Vagina (tissue), 2 donors: ENCODE measurements around the gene DNPH1. TPM values are rescaled to one million over a fixed set of nuclear protein-coding genes. Genes with fewer than 3 reads are reported as not detected.

ENCODE experiments used
- DNase-seq, 2 donors: peaks; one replicate each; pipeline ENCODE4 v3.0.0-alpha.2; 2017; ENCODE audit errors: extremely low spot score in 2 of 2
- H3K27ac ChIP-seq: fragments of 200-600 bp; sonication (generic); one replicate; pipeline ENCODE4 v1.5.1; 2019
- H3K27me3 ChIP-seq: fragments of 200-600 bp; sonication (generic); one replicate; pipeline ENCODE4 v1.5.1; 2019
- H3K36me3 ChIP-seq, 2 donors: fragments of 200-600 bp; sonication (generic); one replicate each; pipeline ENCODE4 v1.5.1; 2017 to 2019
- H3K4me1 ChIP-seq: fragments of 200-600 bp; sonication (generic); one replicate; pipeline ENCODE4 v1.5.1; 2019
- H3K4me3 ChIP-seq, 2 donors: fragments of 200-600 bp; sonication (generic); 1 replicate in 1 of 2; 2 replicates in 1 of 2; pipeline ENCODE4 v1.5.1; 2016 to 2019
- H3K9me3 ChIP-seq: fragments of 200-600 bp; sonication (generic); one replicate; pipeline ENCODE4 v1.5.1; 2019
- POLR2A ChIP-seq, 2 donors: fragments of 450-650 bp; IDR thresholded peaks; one replicate each; pipeline ENCODE4 v1.6.1; 2017; ENCODE audit warnings: antibody characterized with exemption in 2 of 2, mild to moderate bottlenecking in 2 of 2, moderate library complexity in 2 of 2
- POLR2AphosphoS5 ChIP-seq, 2 donors: sonication (generic); formaldehyde crosslinking; IDR thresholded peaks; one replicate each; pipeline ENCODE4 v1.9.0; 2017; ENCODE audit warnings: antibody characterized with exemption in 2 of 2, mild to moderate bottlenecking in 2 of 2, low read depth in 1 of 2; ENCODE audit not compliant: insufficient read depth in 1 of 2
- intact Hi-C: fragments of 100-400 bp; cut with DNase I; formaldehyde crosslinking; loops from one replicate; pipeline ENCODE4 v1.15.1; 2023
- total RNA-seq: library from RNA; depleted of rRNA; stranded (reverse); fragments of >200 nt; gene quantifications from one replicate; pipeline ENCODE4 v1.2.3, GENCODE V29; 2016
- TF ChIP-seq, protein P1 (sequence below), 3 experiments: fragments of 450-650 bp in 2 of 3; fragments of 200-600 bp in 1 of 3; sonication (generic) in 1 of 3; IDR thresholded peaks; one replicate each; pipeline ENCODE4 v1.5.1; 2017 to 2019; ENCODE audit warnings: antibody characterized with exemption in 3 of 3, mild to moderate bottlenecking in 2 of 3, moderate library complexity in 2 of 3

Gene DNPH1
- total RNA-seq, 1 donor from 2014 or later = 61.9 TPM

DNA sequence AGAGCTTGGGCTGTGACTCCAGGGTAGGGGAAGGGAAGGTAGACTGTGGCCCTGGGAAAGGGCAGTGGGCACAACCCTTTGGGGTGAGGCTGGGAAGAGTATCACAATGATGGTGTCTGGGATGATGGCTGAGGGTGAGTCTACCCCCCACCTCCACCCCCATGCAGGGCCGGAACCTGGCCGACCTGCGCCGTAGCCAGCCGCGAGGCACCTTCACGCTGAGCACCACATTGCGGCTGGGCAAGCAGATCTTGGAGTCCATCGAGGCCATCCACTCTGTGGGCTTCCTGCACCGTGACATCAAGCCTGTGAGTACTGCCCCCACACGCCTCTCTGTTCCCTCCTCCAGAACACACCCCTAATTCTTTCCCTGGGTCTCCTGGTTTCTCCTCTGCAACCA, 24.1 kb upstream of the DNPH1 start:
- no peaks in the 10 kb centered on the region for H3K4me1 ChIP-seq
- DNase-seq = no peak
- H3K9me3 ChIP-seq = no peaks in the 10 kb centered on the region
- no peak overlapping the region for H3K27ac ChIP-seq
- no peaks in the 10 kb centered on the region for H3K36me3 ChIP-seq
- H3K4me3 ChIP-seq = no peak overlapping the region
- TF ChIP-seq POLR2A (IDR thresholded peaks at IDR 0.05) (no peak), POLR2AphosphoS5 (IDR thresholded peaks at IDR 0.05; ENCODE audit: insufficient read depth in 1 of 2, low read depth in 1 of 2) (no peak)
- TF ChIP-seq, protein P1, sequence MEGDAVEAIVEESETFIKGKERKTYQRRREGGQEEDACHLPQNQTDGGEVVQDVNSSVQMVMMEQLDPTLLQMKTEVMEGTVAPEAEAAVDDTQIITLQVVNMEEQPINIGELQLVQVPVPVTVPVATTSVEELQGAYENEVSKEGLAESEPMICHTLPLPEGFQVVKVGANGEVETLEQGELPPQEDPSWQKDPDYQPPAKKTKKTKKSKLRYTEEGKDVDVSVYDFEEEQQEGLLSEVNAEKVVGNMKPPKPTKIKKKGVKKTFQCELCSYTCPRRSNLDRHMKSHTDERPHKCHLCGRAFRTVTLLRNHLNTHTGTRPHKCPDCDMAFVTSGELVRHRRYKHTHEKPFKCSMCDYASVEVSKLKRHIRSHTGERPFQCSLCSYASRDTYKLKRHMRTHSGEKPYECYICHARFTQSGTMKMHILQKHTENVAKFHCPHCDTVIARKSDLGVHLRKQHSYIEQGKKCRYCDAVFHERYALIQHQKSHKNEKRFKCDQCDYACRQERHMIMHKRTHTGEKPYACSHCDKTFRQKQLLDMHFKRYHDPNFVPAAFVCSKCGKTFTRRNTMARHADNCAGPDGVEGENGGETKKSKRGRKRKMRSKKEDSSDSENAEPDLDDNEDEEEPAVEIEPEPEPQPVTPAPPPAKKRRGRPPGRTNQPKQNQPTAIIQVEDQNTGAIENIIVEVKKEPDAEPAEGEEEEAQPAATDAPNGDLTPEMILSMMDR (IDR thresholded peaks at IDR 0.05) = no peak
- H3K27me3 ChIP-seq = no peaks in the 10 kb centered on the region
- intact Hi-C loops = no loop called here

DNA sequence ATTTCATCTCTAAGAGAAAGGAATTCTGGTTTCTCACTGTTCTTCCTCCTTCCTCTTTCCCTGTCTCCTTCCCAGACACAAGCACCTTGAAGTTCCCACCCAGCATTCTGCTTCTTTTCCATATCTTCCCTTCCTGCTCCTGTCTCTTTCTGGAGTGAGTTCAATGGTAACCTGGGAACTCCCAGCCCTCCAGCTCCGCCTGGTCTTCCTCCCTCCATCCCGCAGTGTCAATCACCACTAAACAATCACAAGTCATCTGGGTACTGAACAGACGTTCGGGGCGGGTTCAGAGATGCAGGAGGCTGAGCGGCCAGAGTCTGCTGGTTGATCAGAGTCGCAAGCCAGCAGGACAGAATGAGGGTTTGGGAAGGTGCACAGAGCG, 21.7 kb upstream of the DNPH1 start:
- H3K27me3 ChIP-seq = no peaks in the 10 kb centered on the region
- DNase-seq = no peak

DNA sequence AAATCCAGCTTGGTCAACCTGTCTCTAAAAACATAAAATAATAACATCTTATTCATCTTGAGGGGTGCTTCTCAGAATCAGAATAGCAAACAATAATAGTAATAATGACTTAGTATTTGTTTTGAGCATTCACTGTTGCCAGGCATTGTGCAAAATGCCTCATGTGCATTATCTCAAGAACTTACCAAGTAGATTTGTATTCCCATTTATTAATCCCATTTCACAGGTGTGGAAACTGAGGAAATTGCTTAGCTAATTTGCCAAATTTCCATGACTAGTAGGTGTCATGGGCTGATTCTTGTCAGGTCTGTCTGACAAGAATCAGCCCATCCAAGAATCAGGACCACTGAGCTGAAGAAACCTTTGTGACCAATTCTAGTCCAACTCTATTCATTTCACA, 19.5 kb upstream of the DNPH1 start:
- intact Hi-C loops = no loop called here
- no peaks in the 10 kb centered on the region for H3K36me3 ChIP-seq
- H3K27ac ChIP-seq = no peak overlapping the region
- H3K27me3 ChIP-seq = no peaks in the 10 kb centered on the region
- H3K9me3 ChIP-seq = no peaks in the 10 kb centered on the region
- no peak for TF ChIP-seq POLR2AphosphoS5 (IDR thresholded peaks at IDR 0.05; ENCODE audit: insufficient read depth in 1 of 2, low read depth in 1 of 2)
- TF ChIP-seq POLR2A (IDR thresholded peaks at IDR 0.05) = no peak
- TF ChIP-seq, protein P1 (IDR thresholded peaks at IDR 0.05) = no peak
- H3K4me3 ChIP-seq = no peak overlapping the region
- no peak for DNase-seq
- peaks cover 15% of the 10 kb centered on the region for H3K4me1 ChIP-seq

More for the DNA sequence above, 21.7 kb upstream of the DNPH1 start:
- TF ChIP-seq, protein P1 (IDR thresholded peaks at IDR 0.05) = no peak
- TF ChIP-seq POLR2AphosphoS5 (IDR thresholded peaks at IDR 0.05; ENCODE audit: insufficient read depth in 1 of 2, low read depth in 1 of 2) = no peak
- no peak for TF ChIP-seq POLR2A (IDR thresholded peaks at IDR 0.05)
- Histone ChIP-seq H3K27ac (no peak overlapping the region), H3K9me3 (no peaks in the 10 kb centered on the region), H3K4me1 (peaks cover 15% of the 10 kb centered on the region), H3K4me3 (no peak overlapping the region), H3K36me3 (no peaks in the 10 kb centered on the region)
- intact Hi-C loops = no loop called here

DNA sequence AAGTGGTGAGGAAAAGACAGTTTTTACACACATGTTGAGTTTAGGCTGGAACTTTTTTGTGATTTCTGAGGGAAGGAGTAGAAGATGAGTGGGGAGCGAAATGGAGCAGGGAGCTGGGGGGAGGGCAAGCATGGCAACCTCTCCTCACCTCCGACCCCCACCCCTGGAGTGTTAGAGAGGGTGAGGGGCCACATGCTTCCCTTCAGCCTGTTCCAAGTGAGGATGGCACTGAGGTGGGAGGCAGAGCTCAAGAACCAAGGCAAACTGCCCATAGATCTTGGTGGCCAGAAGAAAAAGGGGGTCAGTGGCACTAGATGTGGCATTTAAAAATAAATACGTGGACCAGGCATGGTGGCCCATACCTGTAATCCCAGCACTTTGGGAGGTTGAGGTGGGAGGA, 18.8 kb upstream of the DNPH1 start:
- TF ChIP-seq POLR2A (IDR thresholded peaks at IDR 0.05) (no peak), POLR2AphosphoS5 (IDR thresholded peaks at IDR 0.05; ENCODE audit: insufficient read depth in 1 of 2, low read depth in 1 of 2) (no peak)
- TF ChIP-seq, protein P1 (IDR thresholded peaks at IDR 0.05) = no peak
- Histone ChIP-seq H3K36me3 (no peaks in the 10 kb centered on the region), H3K9me3 (no peaks in the 10 kb centered on the region), H3K4me3 (no peak overlapping the region), H3K27ac (no peak overlapping the region), H3K27me3 (no peaks in the 10 kb centered on the region), H3K4me1 (peaks cover 15% of the 10 kb centered on the region)
- no peak for DNase-seq
- intact Hi-C loops = no loop called here

DNA sequence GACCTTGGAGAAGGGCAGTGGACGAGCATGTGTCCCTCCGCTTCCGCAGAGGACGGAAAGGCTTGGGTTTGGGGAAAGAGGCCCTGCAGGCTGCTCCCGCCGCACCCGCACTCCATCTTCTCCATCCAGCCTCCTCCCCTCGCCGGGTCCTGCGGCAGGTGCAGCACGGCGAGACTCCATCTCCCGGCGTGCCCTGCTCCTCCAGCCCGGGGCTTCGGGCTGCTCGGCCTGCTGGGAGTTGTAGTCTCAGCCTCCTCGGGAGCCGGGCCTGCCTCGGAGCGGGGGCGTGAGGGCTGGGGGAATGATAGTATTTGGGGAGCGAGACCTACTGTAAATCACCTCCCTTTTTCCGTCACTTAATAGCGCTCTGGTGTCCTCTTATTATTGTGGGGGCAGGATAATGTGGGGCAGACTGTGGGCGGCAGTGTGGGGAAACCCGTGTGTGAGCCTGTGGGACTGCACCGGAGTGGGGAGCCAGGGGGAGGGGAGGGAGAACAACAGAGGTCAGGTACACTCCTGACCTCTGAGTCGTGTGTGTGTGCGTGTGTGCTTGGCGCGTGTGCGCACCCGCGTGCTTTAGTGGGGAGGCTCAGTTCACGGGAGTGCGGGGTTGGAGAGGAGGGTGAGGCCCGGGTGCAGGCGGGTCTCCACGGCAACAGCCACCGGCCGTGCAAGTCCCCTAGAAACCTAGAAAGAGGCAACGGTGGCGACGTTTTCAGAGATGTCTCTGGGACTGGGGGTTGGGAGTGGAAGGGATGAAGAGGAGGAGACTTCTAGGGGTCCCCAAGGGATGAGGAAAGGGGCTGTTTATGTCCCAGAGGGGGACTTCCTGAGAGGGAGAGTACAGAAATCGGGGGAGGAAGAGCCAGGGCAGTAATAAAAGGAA, 18.1 kb upstream of the DNPH1 start:
- no peak for TF ChIP-seq POLR2AphosphoS5 (IDR thresholded peaks at IDR 0.05; ENCODE audit: insufficient read depth in 1 of 2, low read depth in 1 of 2)
- TF ChIP-seq, protein P1 (IDR thresholded peaks at IDR 0.05) = no peak
- no peak for TF ChIP-seq POLR2A (IDR thresholded peaks at IDR 0.05)
- H3K4me3 ChIP-seq = peak overlapping the region; percentile 37 to 45
- no peak for DNase-seq
- H3K27ac ChIP-seq = no peak overlapping the region
- H3K4me1 ChIP-seq = peaks cover 15% of the 10 kb centered on the region
- H3K36me3 ChIP-seq = no peaks in the 10 kb centered on the region
- intact Hi-C loops = no loop called here
- H3K27me3 ChIP-seq = no peaks in the 10 kb centered on the region
- no peaks in the 10 kb centered on the region for H3K9me3 ChIP-seq
